NCI-H345 (cell line): Measurements from ENCODE around the gene RANBP3L.
"Not testable (repeated sequence)": the region's sequence is repeated elsewhere in the genome, so short reads cannot be mapped to it uniquely, and the experiment has no call there.

Source experiments
- DNase-seq: peaks from one replicate; lab custom pipeline; 2025; lab: John Stamatoyannopoulos, UW

The RANBP3L gene

GRCh38 chr5:36301858-36302603 is at the start of gene RANBP3L:
TSS of gene RANBP3L (minus strand) at chr5:36301902. CDS start at chr5:36301416, 486 bp downstream.
- DNase-seq: no peak

- no peak for DNase-seq
Observed at GRCh38 chr5:36346896-36347690, 45.4 kb upstream of the RANBP3L start.

GRCh38 chr5:36344899-36345298 is 43.2 kb upstream of the RANBP3L start:
- DNase-seq: no peak

- DNase-seq: not testable (repeated sequence)
Observed at GRCh38 chr5:36341720-36342119, 40.0 kb upstream of the RANBP3L start.

GRCh38 chr5:36337597-36337996 is 35.9 kb upstream of the RANBP3L start:
- DNase-seq: no peak

- DNase-seq: no peak
Observed at GRCh38 chr5:36334315-36334714, 32.6 kb upstream of the RANBP3L start.

GRCh38 chr5:36332720-36333119 is 31.0 kb upstream of the RANBP3L start:
- not testable (repeated sequence) for DNase-seq

GRCh38 chr5:36325196-36325595 is 23.5 kb upstream of the RANBP3L start:
- no peak for DNase-seq

- no peak for DNase-seq
Observed at GRCh38 chr5:36323926-36324781, 22.5 kb upstream of the RANBP3L start.

- no peak for DNase-seq
Observed at GRCh38 chr5:36312953-36313672, 11.4 kb upstream of the RANBP3L start.

GRCh38 chr5:36311956-36312355 is 10.3 kb upstream of the RANBP3L start:
- DNase-seq: no peak

- no peak for DNase-seq
Observed at GRCh38 chr5:36310138-36310537, 8.4 kb upstream of the RANBP3L start.

GRCh38 chr5:36305571-36306326 is 4.0 kb upstream of the RANBP3L start:
- DNase-seq: peak; percentile 54

GRCh38 chr5:36304095-36304805 is 2.5 kb upstream of the RANBP3L start:
- DNase-seq: no peak

- DNase-seq: no peak
Observed at GRCh38 chr5:36300927-36301540, 668 bp downstream of the RANBP3L start.

GRCh38 chr5:36300191-36300926 is 1.3 kb downstream of the RANBP3L start:
- no peak for DNase-seq

GRCh38 chr5:36298552-36298951 is 3.1 kb downstream of the RANBP3L start:
- DNase-seq: no peak

- DNase-seq: no peak
Observed at GRCh38 chr5:36297653-36298052, 4.0 kb downstream of the RANBP3L start.
